ENCODE data around the gene TMEM164.

DNA sequence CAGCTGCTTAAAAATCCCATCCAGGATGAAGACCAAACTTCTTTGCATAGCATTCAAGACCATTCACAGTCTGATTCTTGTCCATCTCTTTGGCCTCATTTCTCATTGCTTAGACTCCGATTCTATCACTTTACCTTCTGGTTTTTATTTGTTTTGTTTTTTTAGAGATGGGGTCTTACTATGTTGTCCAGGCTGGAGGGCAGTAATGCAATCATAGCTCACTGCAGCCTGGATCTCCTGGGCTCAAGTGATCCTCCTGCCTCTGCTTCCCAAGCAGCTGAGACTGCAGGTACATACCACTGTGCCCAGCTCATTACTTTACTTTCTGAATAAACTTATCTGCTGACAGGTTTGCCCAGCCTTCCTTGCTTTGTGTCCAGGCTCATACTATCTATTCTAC is 152.8 kb downstream of the TMEM164 start:
- TF ChIP-seq, protein P1, sequence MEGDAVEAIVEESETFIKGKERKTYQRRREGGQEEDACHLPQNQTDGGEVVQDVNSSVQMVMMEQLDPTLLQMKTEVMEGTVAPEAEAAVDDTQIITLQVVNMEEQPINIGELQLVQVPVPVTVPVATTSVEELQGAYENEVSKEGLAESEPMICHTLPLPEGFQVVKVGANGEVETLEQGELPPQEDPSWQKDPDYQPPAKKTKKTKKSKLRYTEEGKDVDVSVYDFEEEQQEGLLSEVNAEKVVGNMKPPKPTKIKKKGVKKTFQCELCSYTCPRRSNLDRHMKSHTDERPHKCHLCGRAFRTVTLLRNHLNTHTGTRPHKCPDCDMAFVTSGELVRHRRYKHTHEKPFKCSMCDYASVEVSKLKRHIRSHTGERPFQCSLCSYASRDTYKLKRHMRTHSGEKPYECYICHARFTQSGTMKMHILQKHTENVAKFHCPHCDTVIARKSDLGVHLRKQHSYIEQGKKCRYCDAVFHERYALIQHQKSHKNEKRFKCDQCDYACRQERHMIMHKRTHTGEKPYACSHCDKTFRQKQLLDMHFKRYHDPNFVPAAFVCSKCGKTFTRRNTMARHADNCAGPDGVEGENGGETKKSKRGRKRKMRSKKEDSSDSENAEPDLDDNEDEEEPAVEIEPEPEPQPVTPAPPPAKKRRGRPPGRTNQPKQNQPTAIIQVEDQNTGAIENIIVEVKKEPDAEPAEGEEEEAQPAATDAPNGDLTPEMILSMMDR (IDR thresholded peaks at IDR 0.05), result no peak
- no peak for TF ChIP-seq POLR2A (IDR thresholded peaks at IDR 0.05)

All from adrenal gland (tissue), 5 donors.